ENCODE data around the gene RBFA. TPM values are rescaled to one million over a fixed set of nuclear protein-coding genes. Genes with fewer than 3 reads are reported as not detected.
A peak's percentile ranks its signal among the peaks of the same experiment; 100 is the strongest.

Gene RBFA
- total and polyA plus RNA-seq, 2 of the 13 experiments (the other 11 are each of a cell fraction or from before 2014, with no cell fraction given) = 29.7 to 42.4 TPM

- TF ChIP-seq KDM6A (CRISPR knock-in tag; IDR thresholded peaks at IDR 0.05; ENCODE audit: low read depth) (no peak), ARNT2 (CRISPR knock-in tag; IDR thresholded peaks at IDR 0.05; ENCODE audit: low read depth) (peak; percentile 74), ZBTB7A (CRISPR knock-in tag; IDR thresholded peaks at IDR 0.05) (peak; percentile 15; the same call in 1 of the 2 replicates), ZNF704 (CRISPR knock-in tag; IDR thresholded peaks at IDR 0.05; ENCODE audit: borderline replicate concordance) (peak; percentile 93), ZNF563 (CRISPR knock-in tag; IDR thresholded peaks at IDR 0.05) (peak; percentile 88), AGO2 (optimal IDR thresholded peaks at IDR 0.05; ENCODE audit: low read depth, low read length) (peak; percentile 46), ZBTB7B (CRISPR knock-in tag; IDR thresholded peaks at IDR 0.05) (peak; percentile 51; the same call in 1 of the 2 replicates), TGIF2 (CRISPR knock-in tag; IDR thresholded peaks at IDR 0.05) (no peak), ZNF569 (CRISPR knock-in tag; IDR thresholded peaks at IDR 0.05; ENCODE audit: borderline replicate concordance) (no peak; the same call in 1 of the 2 replicates), KLF6 (CRISPR knock-in tag; IDR thresholded peaks at IDR 0.05) (peak; percentile 67; the same call in 1 of the 2 replicates), PRDM10 (CRISPR knock-in tag; IDR thresholded peaks at IDR 0.05; ENCODE audit: low read depth) (peak; percentile 38; the same call in 1 of the 2 replicates), CEBPG (CRISPR knock-in tag; IDR thresholded peaks at IDR 0.05) (no peak), ZNF598 (CRISPR knock-in tag; IDR thresholded peaks at IDR 0.05; ENCODE audit: borderline replicate concordance) (peak; percentile 88; the same call in 1 of the 2 replicates), ZNF142 (CRISPR knock-in tag; IDR thresholded peaks at IDR 0.05) (peak; percentile 90), TBL1XR1 (IDR thresholded peaks at IDR 0.05; ENCODE audit: borderline replicate concordance, low read length, partially characterized antibody) (no peak), GTF2F1 (IDR thresholded peaks at IDR 0.05; ENCODE audit: low read length) (no peak), ZFX (CRISPR knock-in tag; IDR thresholded peaks at IDR 0.05; ENCODE audit: low read depth) (peak; percentile 98), MXD3 (CRISPR knock-in tag; IDR thresholded peaks at IDR 0.05) (peak; percentile 85), ZNF572 (CRISPR knock-in tag; IDR thresholded peaks at IDR 0.05) (no peak)
These were observed at the start of gene RBFA (continued) for GRCh38 chr18:80034068-80034851.

Measured in HepG2 (cell line).